Stomach (tissue), 9 donors: Measurements from ENCODE around the gene GORASP1. TPM values are rescaled to one million over a fixed set of nuclear protein-coding genes. Genes with fewer than 3 reads are reported as not detected.
A peak's percentile ranks its signal among the peaks of the same experiment; 100 is the strongest.

Experiments used
- DNase-seq, 2 donors: peaks; one replicate each; pipeline versions ENCODE4 v3.0.0 to v3.0.0-alpha.2; 2013 to 2019
- H3K27ac ChIP-seq, 5 donors: fragments of 200-600 bp in 4 of 5; sonication (generic) in 4 of 5; one replicate each; pipeline ENCODE4 v1.5.1; 2013 to 2019; ENCODE audit warnings: mild to moderate bottlenecking in 1 of 5, moderate library complexity in 1 of 5
- H3K27me3 ChIP-seq, 3 donors: fragments of 200-600 bp; sonication (generic); one replicate each; pipeline ENCODE4 v1.5.1; 2017 to 2019; ENCODE audit warnings: mixed run types in 1 of 3
- H3K36me3 ChIP-seq, 4 donors: fragments of 200-600 bp; sonication (generic); 1 replicate in 3 of 4; 2 replicates in 1 of 4; pipeline ENCODE4 v1.5.1; 2016 to 2019
- H3K4me1 ChIP-seq, 4 donors: fragments of 200-600 bp; sonication (generic); one replicate each; pipeline ENCODE4 v1.5.1; 2016 to 2019
- H3K4me3 ChIP-seq, 4 donors: fragments of 200-600 bp; sonication (generic) in 3 of 4; one replicate each; pipeline ENCODE4 v1.5.1; 2016 to 2019; ENCODE audit warnings: mild to moderate bottlenecking in 1 of 4
- H3K9me3 ChIP-seq, 4 donors: fragments of 200-600 bp; sonication (generic); one replicate each; pipeline ENCODE4 v1.5.1; 2016 to 2019
- CTCF ChIP-seq, 7 experiments: fragments of 450-650 bp in 4 of 7; fragments of 200-600 bp in 3 of 7; sonication (generic) in 3 of 7; IDR thresholded peaks; one replicate each; pipeline ENCODE4 v1.5.1; 2016 to 2019; ENCODE audit warnings: antibody characterized with exemption in 7 of 7, control low read depth in 2 of 7, mild to moderate bottlenecking in 1 of 7
- EP300 ChIP-seq: sonication (generic); formaldehyde crosslinking; IDR thresholded peaks from one replicate; pipeline ENCODE4 v1.6.1; 2017; ENCODE audit warnings: antibody characterized with exemption
- POLR2A ChIP-seq, 4 donors: fragments of 450-650 bp; IDR thresholded peaks; one replicate each; pipeline ENCODE4 v1.6.1; 2016; ENCODE audit warnings: antibody characterized with exemption in 4 of 4, control low read depth in 2 of 4, mild to moderate bottlenecking in 1 of 4, moderate library complexity in 1 of 4
- POLR2AphosphoS5 ChIP-seq, 3 donors: sonication (generic); formaldehyde crosslinking; IDR thresholded peaks; one replicate each; pipeline ENCODE4 v1.6.1; 2016; ENCODE audit warnings: antibody characterized with exemption in 3 of 3
- WGBS, 5 donors: extraction: QIAGEN DNeasy Blood & Tissue Kit in 3 of 5; methylation state at CpG; one replicate each; pipeline versions ENCODE4 v1.1.5 to v1.1.7; 2013 to 2018; 5-methylcytosine and 5-hydroxymethylcytosine counted together
- intact Hi-C: fragments of 100-400 bp; cut with DNase I; formaldehyde crosslinking; loops from one replicate; pipeline ENCODE4 v1.15.1; 2023; ENCODE audit warnings: low total_unique reads
- polyA plus RNA-seq, 3 donors: library from polyadenylated mRNA; stranded (reverse); fragments of 200-250 nt; gene quantifications; one replicate each; pipeline ENCODE4 v1.2.3, GENCODE V29; 2013
- total RNA-seq, 5 donors: library from RNA; depleted of rRNA; stranded (reverse); fragments of >200 nt; gene quantifications; one replicate each; pipeline versions ENCODE4 v1.1.0 to v1.2.3, GENCODE V29; 2014 to 2016
- donor health status: healthy with polysubstance abuse.
- donor health status: Bipolar disorder and iron deficiency.
- donor health status: healthy.

Gene GORASP1
- total and polyA plus RNA-seq, 8 donors, result 9.3 to 68.7 (median 42.5) TPM

GRCh38 chr3:39140341-39140971, 33.0 kb upstream of the GORASP1 start:
- no peak for DNase-seq
- no peak for TF ChIP-seq POLR2A (IDR thresholded peaks at IDR 0.05)
- TF ChIP-seq CTCF (IDR thresholded peaks at IDR 0.05), result no peak
- TF ChIP-seq POLR2AphosphoS5 (IDR thresholded peaks at IDR 0.05), result no peak
- no peak for TF ChIP-seq EP300
- peak overlapping the region in 4 of 5 donors; percentile 67 to 88 (median 74) for H3K27ac ChIP-seq
- 83 to 96% (median 92%) methylated on average over 1 to 2 of the region's 2 CpGs for WGBS, 5 donors
- no peaks in the 10 kb centered on the region for H3K27me3 ChIP-seq
- peaks cover 39 to 71% (median 59%) of the 10 kb centered on the region in 4 donors for H3K4me1 ChIP-seq
- H3K36me3 ChIP-seq, result peaks cover 38 to 88% (median 62%) of the 10 kb centered on the region in 4 donors
- H3K9me3 ChIP-seq, result no peaks in the 10 kb centered on the region
- intact Hi-C loops, result no loop called here
- H3K4me3 ChIP-seq, result no peak overlapping the region

- WGBS, 5 donors, result 57 to 71% (median 70%) methylated on average over 2 of the region's 2 CpGs
- Histone ChIP-seq H3K27ac (peak overlapping the region in 2 of 5 donors; percentile 73 to 76), H3K27me3 (no peaks in the 10 kb centered on the region), H3K9me3 (no peaks in the 10 kb centered on the region), H3K4me1 (peaks cover 39 to 73% (median 63%) of the 10 kb centered on the region in 4 donors), H3K4me3 (no peak overlapping the region), H3K36me3 (peaks cover 30 to 79% (median 51%) of the 10 kb centered on the region in 4 donors)
- intact Hi-C loops, result no loop called here
- DNase-seq, result no peak
- TF ChIP-seq EP300, result no peak
- no peak for TF ChIP-seq CTCF (IDR thresholded peaks at IDR 0.05)
- TF ChIP-seq POLR2A (IDR thresholded peaks at IDR 0.05), result no peak
- TF ChIP-seq POLR2AphosphoS5 (IDR thresholded peaks at IDR 0.05), result no peak
Measured at GRCh38 chr3:39139442-39139841, 32.0 kb upstream of the GORASP1 start.

GRCh38 chr3:39138804-39139415, 31.5 kb upstream of the GORASP1 start:
- DNase-seq, result peak; percentile 56 to 70
- Histone ChIP-seq H3K27me3 (no peaks in the 10 kb centered on the region), H3K36me3 (peaks cover 25 to 79% (median 46%) of the 10 kb centered on the region in 4 donors), H3K4me3 (no peak overlapping the region), H3K4me1 (peaks cover 39 to 74% (median 61%) of the 10 kb centered on the region in 4 donors), H3K9me3 (no peaks in the 10 kb centered on the region), H3K27ac (peak overlapping the region in 1 of 5 donors; percentile 73)
- WGBS, 5 donors, result 72 to 84% (median 74%) methylated on average over 6 to 7 of the region's 7 CpGs
- no peak for TF ChIP-seq POLR2A (IDR thresholded peaks at IDR 0.05)
- no peak for TF ChIP-seq CTCF (IDR thresholded peaks at IDR 0.05)
- TF ChIP-seq EP300, result no peak
- TF ChIP-seq POLR2AphosphoS5 (IDR thresholded peaks at IDR 0.05), result no peak
- intact Hi-C loops, result no loop called here

GRCh38 chr3:39137991-39138803, 30.8 kb upstream of the GORASP1 start:
- no peak for TF ChIP-seq CTCF (IDR thresholded peaks at IDR 0.05)
- TF ChIP-seq POLR2A (IDR thresholded peaks at IDR 0.05), result no peak
- TF ChIP-seq POLR2AphosphoS5 (IDR thresholded peaks at IDR 0.05), result no peak
- TF ChIP-seq EP300, result no peak
- H3K36me3 ChIP-seq, result peaks cover 18 to 72% (median 42%) of the 10 kb centered on the region in 4 donors

More at GRCh38 chr3:39137991-39138803, 30.8 kb upstream of the GORASP1 start:
- Histone ChIP-seq H3K27me3 (no peaks in the 10 kb centered on the region), H3K4me3 (no peak overlapping the region), H3K27ac (peak overlapping the region in 1 of 5 donors; percentile 73), H3K9me3 (no peaks in the 10 kb centered on the region), H3K4me1 (peaks cover 39 to 71% (median 56%) of the 10 kb centered on the region in 4 donors)
- intact Hi-C loops, result no loop called here
- 79 to 98% (median 93%) methylated on average over 7 to 10 of the region's 10 CpGs for WGBS, 5 donors
- no peak for DNase-seq
